SHP77 (cell line): ENCODE data around the gene MYRIP.
"Not testable (repeated sequence)": the region's sequence is repeated elsewhere in the genome, so short reads cannot be mapped to it uniquely, and the experiment has no call there.

Source experiments
- DNase-seq, 2 experiments: peaks; one replicate each; lab custom pipeline; 2025; lab: John Stamatoyannopoulos, UW

The MYRIP gene

GRCh38 chr3:40237889-40238571 lies 428.6 kb downstream of the MYRIP start:
- DNase-seq, result no peak

GRCh38 chr3:40240921-40241320 lies 431.5 kb downstream of the MYRIP start:
- DNase-seq, result no peak

- no peak for DNase-seq
Measured at GRCh38 chr3:40242216-40242615, 432.8 kb downstream of the MYRIP start.

- no peak for DNase-seq
Measured at GRCh38 chr3:40242638-40243037, 433.2 kb downstream of the MYRIP start.

- DNase-seq, result no peak
Measured at GRCh38 chr3:40243056-40243455, 433.6 kb downstream of the MYRIP start.

- no peak for DNase-seq
Measured at GRCh38 chr3:40247714-40248454, 438.5 kb downstream of the MYRIP start.

- no peak for DNase-seq
Measured at GRCh38 chr3:40248591-40248990, 439.2 kb downstream of the MYRIP start.

- DNase-seq, result no peak
Measured at GRCh38 chr3:40249168-40249567, 439.8 kb downstream of the MYRIP start.

GRCh38 chr3:40254491-40254890 lies 445.1 kb downstream of the MYRIP start:
- no peak for DNase-seq

- no peak for DNase-seq
Measured at GRCh38 chr3:40254891-40255290, 445.5 kb downstream of the MYRIP start.

- DNase-seq, result no peak
Measured at GRCh38 chr3:40255532-40255931, 446.1 kb downstream of the MYRIP start.

GRCh38 chr3:40258064-40258463 lies 448.7 kb downstream of the MYRIP start:
- no peak for DNase-seq

GRCh38 chr3:40258555-40258954 lies 449.1 kb downstream of the MYRIP start:
- no peak for DNase-seq

GRCh38 chr3:40262331-40262730 lies 452.9 kb downstream of the MYRIP start:
- DNase-seq, result no peak

GRCh38 chr3:40264451-40264850 lies 455.0 kb downstream of the MYRIP start:
- DNase-seq, result no peak

GRCh38 chr3:40265181-40265580 lies 455.8 kb downstream of the MYRIP start:
- DNase-seq, result no peak

GRCh38 chr3:40267937-40268724 lies 458.7 kb downstream of the MYRIP start:
- no peak for DNase-seq

- DNase-seq, result no peak
Measured at GRCh38 chr3:40268802-40269524, 459.6 kb downstream of the MYRIP start.

- no peak for DNase-seq
Measured at GRCh38 chr3:40278791-40279190, 469.4 kb downstream of the MYRIP start.

- DNase-seq, result no peak
Measured at GRCh38 chr3:40281995-40282394, 472.6 kb downstream of the MYRIP start.

- not testable (repeated sequence) for DNase-seq
Measured at GRCh38 chr3:40283057-40283456, 473.6 kb downstream of the MYRIP start.

- no peak for DNase-seq
Measured at GRCh38 chr3:40287248-40287647, 477.8 kb downstream of the MYRIP start.
